T-helper 2 cell treated with Interferon-gamma antibody and Interleukin-4, amounts not matched to agents 5 μg/mL and 100 μg/mL, for 36 hours (primary cell): ENCODE data around the gene FCRL1.

Experiments
- DNase-seq: peaks from one replicate; pipeline ENCODE4 v3.0.0; 2021; ENCODE audit warnings: low spot score
- H3K27ac Mint-ChIP-seq: one replicate; pipeline ENCODE4 v1.8.0; 2021; ENCODE audit warnings: mild to moderate bottlenecking, mixed read lengths
- H3K27me3 Mint-ChIP-seq: one replicate; pipeline ENCODE4 v1.8.0; 2021; ENCODE audit warnings: low read depth, mixed read lengths
- H3K36me3 Mint-ChIP-seq: one replicate; pipeline ENCODE4 v1.8.0; 2021; ENCODE audit warnings: low read depth, mixed read lengths
- H3K4me1 Mint-ChIP-seq: one replicate; pipeline ENCODE4 v1.8.0; 2021; ENCODE audit warnings: low read depth, mixed read lengths
- H3K4me3 Mint-ChIP-seq: one replicate; pipeline ENCODE4 v1.8.0; 2022; ENCODE audit warnings: mild to moderate bottlenecking, moderate library complexity, mixed read lengths
- H3K9me3 Mint-ChIP-seq: one replicate; pipeline ENCODE4 v1.8.0; 2021; ENCODE audit warnings: mixed read lengths

FCRL1 gene

GRCh38 chr1:157830887-157831286 is 11.0 kb upstream of the FCRL1 start:
- DNase-seq = no peak
- no peaks in the 10 kb centered on the region for H3K9me3 Mint-ChIP-seq
- H3K27ac Mint-ChIP-seq = no peak overlapping the region
- H3K4me3 Mint-ChIP-seq = no peak overlapping the region
- no peaks in the 10 kb centered on the region for H3K36me3 Mint-ChIP-seq
- H3K27me3 Mint-ChIP-seq = peaks cover 8% of the 10 kb centered on the region
- H3K4me1 Mint-ChIP-seq = no peaks in the 10 kb centered on the region

- Mint-ChIP-seq H3K4me3 (no peak overlapping the region), H3K9me3 (no peaks in the 10 kb centered on the region), H3K27me3 (peaks cover 8% of the 10 kb centered on the region), H3K27ac (no peak overlapping the region), H3K36me3 (no peaks in the 10 kb centered on the region), H3K4me1 (no peaks in the 10 kb centered on the region)
- DNase-seq = no peak
Measured at GRCh38 chr1:157829711-157830110, 9.8 kb upstream of the FCRL1 start.

GRCh38 chr1:157829210-157829609 is 9.3 kb upstream of the FCRL1 start:
- no peak for DNase-seq
- Mint-ChIP-seq H3K4me1 (no peaks in the 10 kb centered on the region), H3K9me3 (no peaks in the 10 kb centered on the region), H3K36me3 (no peaks in the 10 kb centered on the region), H3K27me3 (peaks cover 7% of the 10 kb centered on the region), H3K4me3 (no peak overlapping the region), H3K27ac (no peak overlapping the region)

- Mint-ChIP-seq H3K4me1 (no peaks in the 10 kb centered on the region), H3K4me3 (no peak overlapping the region)
Measured at GRCh38 chr1:157820299-157820698, 379 bp upstream of the FCRL1 start.

GRCh38 chr1:157819215-157819614 is 705 bp downstream of the FCRL1 start:
- Mint-ChIP-seq H3K4me1 (no peaks in the 10 kb centered on the region), H3K4me3 (no peak overlapping the region), H3K9me3 (peaks cover 5% of the 10 kb centered on the region), H3K27ac (no peak overlapping the region), H3K36me3 (no peaks in the 10 kb centered on the region), H3K27me3 (peaks cover 2% of the 10 kb centered on the region)
- no peak for DNase-seq

More at GRCh38 chr1:157820299-157820698, 379 bp upstream of the FCRL1 start:
- DNase-seq = no peak
- Mint-ChIP-seq H3K36me3 (no peaks in the 10 kb centered on the region), H3K27ac (no peak overlapping the region), H3K9me3 (no peaks in the 10 kb centered on the region), H3K27me3 (peaks cover 2% of the 10 kb centered on the region)

GRCh38 chr1:157813269-157813668 is 6.7 kb downstream of the FCRL1 start:
- Mint-ChIP-seq H3K27me3 (no peaks in the 10 kb centered on the region), H3K36me3 (no peaks in the 10 kb centered on the region), H3K9me3 (peaks cover 21% of the 10 kb centered on the region)

GRCh38 chr1:157806431-157807149 is 13.3 kb downstream of the FCRL1 start:
- Mint-ChIP-seq H3K4me3 (no peak overlapping the region), H3K27ac (no peak overlapping the region), H3K36me3 (no peaks in the 10 kb centered on the region), H3K4me1 (no peaks in the 10 kb centered on the region), H3K9me3 (no peaks in the 10 kb centered on the region), H3K27me3 (no peaks in the 10 kb centered on the region)
- no peak for DNase-seq

More at GRCh38 chr1:157813269-157813668, 6.7 kb downstream of the FCRL1 start:
- H3K4me3 Mint-ChIP-seq = no peak overlapping the region
- no peak for DNase-seq
- H3K27ac Mint-ChIP-seq = no peak overlapping the region
- no peaks in the 10 kb centered on the region for H3K4me1 Mint-ChIP-seq

GRCh38 chr1:157803851-157804250 is 16.1 kb downstream of the FCRL1 start:
- H3K27ac Mint-ChIP-seq = no peak overlapping the region
- no peaks in the 10 kb centered on the region for H3K4me1 Mint-ChIP-seq
- no peak overlapping the region for H3K4me3 Mint-ChIP-seq
- H3K9me3 Mint-ChIP-seq = no peaks in the 10 kb centered on the region
- no peaks in the 10 kb centered on the region for H3K27me3 Mint-ChIP-seq
- DNase-seq = no peak
- no peaks in the 10 kb centered on the region for H3K36me3 Mint-ChIP-seq

GRCh38 chr1:157799996-157800395 is 19.9 kb downstream of the FCRL1 start:
- Mint-ChIP-seq H3K9me3 (no peaks in the 10 kb centered on the region), H3K27ac (no peak overlapping the region), H3K4me1 (no peaks in the 10 kb centered on the region)

GRCh38 chr1:157798211-157798610 is 21.7 kb downstream of the FCRL1 start:
- Mint-ChIP-seq H3K36me3 (no peaks in the 10 kb centered on the region), H3K4me3 (no peak overlapping the region), H3K27ac (no peak overlapping the region), H3K4me1 (no peaks in the 10 kb centered on the region), H3K27me3 (no peaks in the 10 kb centered on the region), H3K9me3 (peaks cover 10% of the 10 kb centered on the region)
- DNase-seq = no peak

More at GRCh38 chr1:157799996-157800395, 19.9 kb downstream of the FCRL1 start:
- H3K36me3 Mint-ChIP-seq = no peaks in the 10 kb centered on the region
- H3K27me3 Mint-ChIP-seq = no peaks in the 10 kb centered on the region
- no peak overlapping the region for H3K4me3 Mint-ChIP-seq
- no peak for DNase-seq

GRCh38 chr1:157785248-157785647 is 34.7 kb downstream of the FCRL1 start:
- Mint-ChIP-seq H3K4me1 (no peaks in the 10 kb centered on the region), H3K4me3 (no peak overlapping the region), H3K27ac (no peak overlapping the region), H3K9me3 (peaks cover 3% of the 10 kb centered on the region), H3K27me3 (no peaks in the 10 kb centered on the region), H3K36me3 (no peaks in the 10 kb centered on the region)
- DNase-seq = no peak

GRCh38 chr1:157784801-157785200 is 35.1 kb downstream of the FCRL1 start:
- no peak for DNase-seq
- Mint-ChIP-seq H3K4me3 (no peak overlapping the region), H3K36me3 (no peaks in the 10 kb centered on the region), H3K4me1 (no peaks in the 10 kb centered on the region), H3K27me3 (no peaks in the 10 kb centered on the region), H3K9me3 (no peaks in the 10 kb centered on the region), H3K27ac (no peak overlapping the region)

GRCh38 chr1:157782931-157783330 is 37.0 kb downstream of the FCRL1 start:
- H3K27ac Mint-ChIP-seq = no peak overlapping the region
- H3K9me3 Mint-ChIP-seq = no peaks in the 10 kb centered on the region
- no peaks in the 10 kb centered on the region for H3K36me3 Mint-ChIP-seq
- no peak overlapping the region for H3K4me3 Mint-ChIP-seq
- DNase-seq = no peak
- no peaks in the 10 kb centered on the region for H3K4me1 Mint-ChIP-seq
- H3K27me3 Mint-ChIP-seq = no peaks in the 10 kb centered on the region

GRCh38 chr1:157781048-157781447 is 38.9 kb downstream of the FCRL1 start:
- no peaks in the 10 kb centered on the region for H3K27me3 Mint-ChIP-seq
- no peaks in the 10 kb centered on the region for H3K36me3 Mint-ChIP-seq
- no peak overlapping the region for H3K4me3 Mint-ChIP-seq
- H3K4me1 Mint-ChIP-seq = no peaks in the 10 kb centered on the region
- no peak overlapping the region for H3K27ac Mint-ChIP-seq
- no peak for DNase-seq
- H3K9me3 Mint-ChIP-seq = no peaks in the 10 kb centered on the region

GRCh38 chr1:157776971-157777391 is 42.9 kb downstream of the FCRL1 start, which contains the start of gene FCRL2:
Gene FCRL2 (minus strand): TSS chr1:157777132. CDS start chr1:157777073, 59 bp downstream.
- H3K4me3 Mint-ChIP-seq = no peak within 1 kb of the TSS
- H3K9me3 Mint-ChIP-seq = no peaks in the 10 kb centered on the region
- DNase-seq = no peak
- peaks cover 6% of the 10 kb centered on the region for H3K27me3 Mint-ChIP-seq
- no peaks in the 10 kb centered on the region for H3K4me1 Mint-ChIP-seq
- no peak within 1 kb of the TSS for H3K27ac Mint-ChIP-seq
- H3K36me3 Mint-ChIP-seq = no peaks in the 10 kb centered on the region
